Activated effector memory CD4-positive, alpha-beta T cell treated with anti-CD3 and anti-CD28 coated beads, Interleukin-2, amount 50 U/mL, for 16 hours (primary cell): ENCODE data around the gene HSPB7.
"Not testable (repeated sequence)": the region's sequence is repeated elsewhere in the genome, so short reads cannot be mapped to it uniquely, and the experiment has no call there.

ENCODE experiments used
- DNase-seq: peaks from one replicate; pipeline ENCODE4 v3.0.0-alpha.2; 2020

The HSPB7 gene

DNA sequence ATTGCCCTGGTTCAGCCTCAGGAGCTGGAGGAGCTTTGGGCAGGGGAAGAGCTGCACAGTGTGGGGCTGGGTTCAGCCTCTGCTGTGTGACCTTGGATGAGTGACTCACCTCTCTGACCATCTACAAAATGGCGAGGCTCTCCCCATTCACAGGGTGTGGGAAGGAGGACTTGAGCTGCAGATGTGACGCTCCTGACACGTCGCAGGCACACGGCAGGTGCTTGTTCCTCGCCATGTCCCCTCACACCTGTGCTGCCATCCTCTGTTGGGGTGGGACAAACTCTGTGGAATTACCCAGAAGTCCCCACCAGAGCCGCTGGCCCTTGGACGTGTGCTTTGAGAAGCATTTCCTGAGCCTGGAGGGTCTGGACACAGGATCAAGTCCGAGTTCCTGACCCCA, 3.0 kb upstream of the HSPB7 start:
- DNase-seq: not testable (repeated sequence)

DNA sequence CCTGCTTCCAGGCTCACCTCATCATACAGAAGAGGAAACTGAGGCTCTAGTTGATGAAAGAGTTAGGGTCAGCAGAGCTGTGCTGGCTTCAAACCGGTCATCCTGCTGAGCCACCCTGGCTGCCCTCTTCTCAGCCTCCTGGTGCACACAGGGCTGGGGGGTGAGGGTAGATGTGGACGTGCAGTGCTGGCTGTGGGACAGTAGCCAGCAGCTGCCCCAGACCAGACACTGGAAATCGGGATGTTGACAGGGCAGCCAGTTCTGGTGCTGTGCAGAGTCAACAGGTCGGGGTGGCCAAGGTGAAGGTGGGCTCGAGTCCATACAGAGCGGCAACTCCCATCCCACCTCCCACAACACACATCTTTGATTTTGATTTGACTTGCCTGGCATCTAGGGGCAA, 2.5 kb upstream of the HSPB7 start:
- DNase-seq: no peak

DNA sequence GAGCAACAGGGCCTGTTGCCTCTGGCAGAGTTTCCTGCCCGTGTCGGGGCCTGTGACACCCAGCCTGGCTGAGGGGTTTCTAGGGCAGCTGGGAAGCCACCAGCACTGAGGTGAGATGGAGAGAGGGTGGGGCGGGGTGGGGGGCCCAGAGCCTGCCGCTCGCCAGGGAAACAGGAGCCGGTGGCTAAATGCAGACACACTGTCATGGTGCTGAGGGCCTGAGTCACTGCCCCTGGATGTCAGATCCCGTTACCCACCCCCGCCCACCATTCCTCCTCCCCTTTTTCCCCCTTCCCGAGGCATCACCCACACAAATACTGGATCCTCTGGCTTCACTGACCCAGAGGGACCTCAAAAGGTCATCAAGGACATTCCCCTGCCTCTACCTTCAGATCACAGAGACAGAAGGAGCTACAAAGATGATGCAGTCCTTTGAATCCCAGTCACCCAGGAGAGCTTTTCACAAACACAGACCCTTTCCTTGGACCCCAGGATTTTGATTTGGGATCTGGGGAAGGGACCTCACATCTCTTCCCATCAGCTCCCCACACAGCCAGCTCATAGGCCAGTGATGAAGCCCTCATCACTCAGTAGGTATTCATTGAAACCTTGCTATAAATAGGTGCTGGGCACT, 1.9 kb upstream of the HSPB7 start:
- no peak for DNase-seq

DNA sequence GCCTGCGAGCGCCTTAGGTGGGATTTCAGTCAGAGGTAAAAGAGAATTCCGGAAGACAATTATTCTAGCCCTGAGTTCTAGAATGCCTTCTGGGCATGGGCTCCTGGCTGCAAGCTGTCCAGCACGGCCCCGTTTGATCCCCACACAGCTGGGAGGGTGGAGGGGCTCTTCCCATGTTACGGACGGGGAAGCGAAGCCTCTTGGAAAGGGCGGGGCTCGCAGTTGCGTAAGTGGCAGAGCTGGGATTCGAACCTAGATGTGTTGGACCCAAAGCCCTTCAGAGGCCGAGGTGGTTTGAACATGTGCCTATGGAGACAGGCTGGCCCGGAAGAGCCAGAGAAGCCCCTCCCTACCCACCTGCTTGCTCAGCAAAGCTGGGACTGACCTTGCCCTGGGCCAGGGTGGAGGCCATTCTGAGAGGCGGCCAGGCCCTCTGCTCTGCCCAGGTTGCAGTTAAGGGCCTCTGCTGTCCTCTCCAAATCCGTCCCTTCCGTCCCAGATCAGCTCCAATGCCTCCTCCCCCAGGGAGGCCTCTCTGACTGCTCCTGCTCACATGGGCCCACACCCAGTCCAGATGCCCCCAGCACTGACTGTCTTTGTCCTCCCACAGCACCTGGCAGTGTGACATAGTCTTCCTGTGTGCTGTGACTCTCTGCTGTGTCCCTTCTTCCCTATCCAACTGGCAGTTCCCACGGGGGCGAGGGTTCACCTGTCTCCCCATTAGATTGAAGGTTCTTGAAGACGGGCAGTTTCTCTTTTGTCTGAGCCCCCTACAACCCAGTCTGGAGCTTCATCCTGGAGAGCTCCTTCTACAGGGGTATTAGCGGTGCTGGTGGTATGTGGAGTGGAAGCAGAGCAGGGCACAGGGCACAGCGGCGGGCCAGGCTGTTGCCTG, 1.2 kb upstream of the HSPB7 start:
- DNase-seq: no peak

DNA sequence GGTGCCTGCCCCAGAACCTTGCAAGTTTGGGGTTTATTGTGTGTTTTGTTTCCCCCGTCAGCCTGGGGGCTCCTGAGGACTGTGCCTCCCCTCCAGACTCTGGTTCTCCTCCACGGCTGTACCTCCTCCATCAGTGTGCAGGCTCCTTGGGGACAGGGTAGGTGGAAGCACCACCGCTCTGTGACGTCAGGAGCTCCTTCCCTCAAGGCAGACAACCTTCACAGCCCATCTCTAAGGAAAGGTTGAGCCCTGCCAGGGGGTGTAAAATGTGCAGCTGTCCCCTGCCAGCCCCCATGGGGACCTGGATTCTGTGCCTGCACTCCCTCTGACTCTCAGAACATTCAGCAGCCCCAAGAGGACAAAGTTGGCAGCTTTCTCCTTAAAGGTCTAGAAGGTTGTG, 465 bp upstream of the HSPB7 start:
- no peak for DNase-seq

DNA sequence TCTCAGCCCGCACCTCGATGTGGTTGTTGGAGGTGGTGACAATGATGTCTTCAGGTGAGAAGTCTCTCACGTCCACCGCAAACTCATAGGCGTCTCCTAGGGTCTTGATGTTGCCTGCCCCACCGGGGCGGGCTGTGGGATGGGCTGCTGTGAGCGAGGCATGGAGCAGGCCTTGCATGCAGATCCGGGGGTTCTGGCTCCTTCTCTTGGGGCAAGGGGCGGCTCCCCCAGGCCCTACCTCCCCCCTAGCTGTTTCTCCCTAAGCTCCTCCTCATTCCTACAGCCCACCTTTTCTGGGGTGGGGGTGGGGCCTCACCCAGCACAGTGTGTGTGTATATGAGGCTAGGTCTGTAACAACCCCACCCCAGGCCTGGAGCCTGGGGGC, 775 bp downstream of the HSPB7 start:
- no peak for DNase-seq

DNA sequence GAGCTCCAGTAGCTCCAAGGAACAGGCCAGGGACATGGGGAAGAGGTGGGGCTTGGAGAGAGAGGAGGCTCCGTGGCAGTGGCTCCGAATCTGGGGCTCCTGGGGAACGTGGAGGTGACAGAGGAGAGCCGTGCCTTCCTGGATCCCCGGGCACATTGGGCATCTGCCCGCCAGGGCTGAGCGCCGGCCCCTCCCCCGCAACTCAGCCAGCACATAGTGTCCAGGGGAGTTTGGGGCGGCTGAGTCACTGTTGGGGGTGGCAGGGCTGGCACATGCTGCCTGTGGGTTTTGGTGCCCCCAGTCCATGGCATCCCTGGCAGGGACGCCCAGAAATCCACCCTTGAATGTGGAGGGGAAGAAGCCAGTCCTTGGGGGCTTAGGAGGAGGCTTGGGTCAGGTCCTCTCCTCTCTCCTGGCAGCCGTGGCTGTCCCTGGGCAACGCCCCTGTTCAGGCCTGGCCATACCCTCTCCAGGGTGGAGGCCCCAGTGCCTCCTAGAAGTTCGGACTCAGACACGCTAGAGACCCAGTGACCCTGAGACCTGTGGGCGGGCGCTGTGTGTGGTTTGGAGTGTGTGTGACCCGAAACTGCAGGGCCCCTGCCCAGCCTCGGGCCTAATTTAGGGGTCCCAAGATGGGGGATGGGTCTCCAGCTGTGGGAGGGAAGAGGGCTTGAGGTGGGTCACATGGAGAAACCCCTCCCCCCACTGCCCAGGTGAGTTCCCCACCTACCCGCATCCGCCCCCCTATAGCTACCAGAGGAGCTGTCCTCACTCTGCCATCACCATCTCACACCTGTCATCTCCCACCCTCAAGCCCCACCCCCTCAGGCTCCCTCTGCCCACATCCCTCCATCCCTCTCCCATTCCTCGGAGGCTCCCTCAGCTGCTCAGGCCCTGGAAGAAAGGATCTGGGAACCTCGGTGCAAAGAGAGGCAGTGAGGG, 1.6 kb downstream of the HSPB7 start:
- no peak for DNase-seq

DNA sequence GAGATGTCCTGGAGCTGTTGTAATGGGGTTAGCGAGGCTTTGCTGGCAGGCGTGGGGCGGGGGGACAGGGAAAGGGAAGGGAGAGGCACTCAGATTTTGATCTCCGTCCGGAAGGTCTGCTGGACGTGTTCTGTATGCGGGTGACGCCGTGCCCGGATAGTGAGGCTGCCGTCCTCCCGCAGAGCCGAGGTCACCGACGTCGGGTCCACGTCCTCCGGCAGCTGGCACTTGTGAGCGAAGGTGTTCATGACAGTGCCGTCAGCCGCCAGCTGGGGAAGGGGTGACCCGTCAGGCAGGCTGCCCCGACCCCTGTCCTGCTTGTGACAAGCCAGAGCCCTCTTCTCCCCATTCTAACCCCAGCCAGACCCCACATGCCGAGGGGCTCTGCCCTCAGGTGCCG, 2.4 kb downstream of the HSPB7 start:
- DNase-seq: no peak

DNA sequence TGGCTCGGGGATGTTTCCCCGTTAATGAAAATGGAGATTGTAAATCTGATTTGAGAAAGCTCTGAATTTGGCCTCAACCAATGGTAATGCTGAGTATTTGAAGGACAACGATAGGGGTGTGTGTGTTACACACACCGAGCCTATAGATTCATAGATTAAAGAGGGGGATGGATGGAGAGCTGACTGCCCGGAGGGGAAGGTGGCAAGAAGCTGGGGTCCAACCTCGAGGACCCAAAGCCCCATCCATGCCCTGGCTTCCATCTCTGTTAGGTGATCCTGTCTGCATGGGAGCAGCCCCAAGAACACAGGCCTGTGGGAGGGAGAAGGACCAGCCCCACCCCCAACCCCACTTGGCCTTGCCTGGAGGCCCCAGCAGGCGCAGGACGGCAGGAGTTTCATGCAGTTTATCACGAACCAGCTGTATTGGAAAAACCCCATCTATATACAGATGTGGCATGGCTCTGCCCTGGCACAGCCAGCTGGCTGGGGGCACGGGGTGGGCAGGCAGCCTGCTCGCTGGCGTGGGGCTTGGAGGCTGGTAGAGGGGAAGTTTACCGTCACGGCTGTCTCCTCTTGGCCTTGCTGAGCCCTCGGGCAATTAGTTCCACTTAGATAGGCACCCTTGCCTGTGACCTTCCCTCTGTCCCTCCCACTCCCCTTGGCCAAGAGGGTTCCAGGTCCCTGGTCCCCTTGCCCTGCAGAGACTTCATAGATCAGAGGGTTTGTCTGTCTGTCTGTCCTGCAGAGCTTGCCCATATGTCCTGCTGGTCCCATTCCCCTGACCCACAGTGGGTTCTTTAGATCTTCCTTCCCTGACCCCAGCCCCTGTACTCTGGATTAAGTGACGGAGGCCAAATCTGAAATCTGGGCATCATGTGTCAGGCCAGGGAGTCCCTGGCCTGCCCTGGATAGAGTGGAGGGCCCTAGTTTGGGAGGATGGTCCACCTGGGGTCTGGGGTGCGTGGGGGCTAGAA, 3.0 kb downstream of the HSPB7 start:
- no peak for DNase-seq

DNA sequence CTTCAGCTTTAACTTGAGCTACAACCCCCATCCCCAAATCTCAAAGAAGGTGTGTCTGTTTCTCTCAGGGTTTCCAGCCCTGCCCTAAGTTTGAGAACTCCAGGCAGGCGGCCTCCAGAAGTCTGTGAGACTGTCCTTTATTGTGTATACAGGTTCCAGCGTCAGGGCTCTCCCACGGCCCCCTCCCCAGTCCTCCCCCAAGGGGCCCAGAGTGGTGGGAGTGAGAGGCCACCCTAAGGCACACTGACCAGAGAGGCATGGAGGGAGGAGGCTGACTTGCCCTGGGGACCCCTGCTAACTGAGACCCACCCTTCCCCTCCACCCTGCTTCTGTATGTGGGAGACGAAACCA, 4.0 kb downstream of the HSPB7 start:
- DNase-seq: no peak

DNA sequence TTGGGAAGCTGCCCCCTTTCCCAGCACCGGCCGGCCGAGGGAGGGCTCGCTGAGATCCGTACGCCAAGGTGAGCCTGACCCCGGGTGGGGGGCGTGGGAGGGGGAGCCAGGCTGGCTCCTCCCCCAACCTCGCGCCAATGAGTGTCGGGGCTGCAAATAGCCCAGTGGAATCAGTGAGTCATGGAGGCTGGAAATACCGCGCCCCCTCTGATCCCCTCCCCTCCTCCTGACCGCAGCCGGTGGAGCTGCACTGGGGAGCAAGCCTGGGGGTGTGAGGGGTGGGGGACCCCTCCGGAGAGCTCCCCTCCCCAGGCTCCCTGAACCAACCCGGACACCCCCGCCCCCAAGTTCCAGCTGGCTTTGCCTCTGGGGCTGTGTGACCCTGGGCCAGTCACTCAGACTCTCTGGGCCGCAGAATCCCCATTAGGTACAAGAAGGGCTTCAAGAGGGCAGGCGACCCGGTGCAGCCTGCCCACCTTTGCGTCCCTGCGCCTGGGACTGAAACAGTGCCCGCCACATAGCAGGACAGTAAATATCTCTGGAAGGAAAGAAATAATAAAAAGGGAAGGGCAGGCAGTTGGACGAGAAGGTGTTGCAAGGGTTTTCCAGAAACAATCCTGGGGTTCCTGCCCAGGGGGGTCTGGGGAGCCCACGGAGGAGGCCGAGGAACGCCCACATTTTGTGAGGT, 4.5 kb downstream of the HSPB7 start:
- peak; percentile 83 for DNase-seq

DNA sequence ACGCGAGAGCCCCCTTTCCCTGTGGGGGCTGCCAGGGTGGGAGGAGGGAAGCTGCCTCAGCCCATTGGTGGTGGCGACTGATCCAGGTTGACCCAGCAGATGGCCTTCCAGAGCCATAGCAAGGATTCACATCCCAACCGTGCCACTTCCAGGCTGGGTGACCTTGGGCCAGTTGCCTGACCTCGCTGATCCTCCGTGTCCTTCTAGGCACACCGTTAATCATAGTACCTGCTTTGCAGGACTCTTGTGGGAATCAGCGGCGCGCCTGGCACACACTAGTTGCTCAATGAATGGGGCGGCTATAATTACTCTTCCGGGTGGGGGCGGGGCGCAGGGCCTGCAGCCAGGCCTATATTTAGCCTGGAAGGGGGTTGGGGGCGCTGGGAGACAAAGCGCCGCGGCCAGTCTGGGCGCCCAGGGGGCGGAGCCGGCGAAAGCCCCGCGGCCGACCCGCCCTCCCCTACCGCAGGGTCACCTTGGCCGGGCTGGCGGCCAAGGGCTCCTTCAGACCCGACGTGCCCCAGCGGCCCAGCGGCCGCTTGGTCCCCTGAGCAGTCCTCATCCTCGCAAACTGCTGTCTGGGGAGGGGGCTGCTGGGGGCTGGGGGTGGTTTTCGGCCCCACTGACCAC, 5.1 kb downstream of the HSPB7 start:
- DNase-seq: peak; percentile 71

DNA sequence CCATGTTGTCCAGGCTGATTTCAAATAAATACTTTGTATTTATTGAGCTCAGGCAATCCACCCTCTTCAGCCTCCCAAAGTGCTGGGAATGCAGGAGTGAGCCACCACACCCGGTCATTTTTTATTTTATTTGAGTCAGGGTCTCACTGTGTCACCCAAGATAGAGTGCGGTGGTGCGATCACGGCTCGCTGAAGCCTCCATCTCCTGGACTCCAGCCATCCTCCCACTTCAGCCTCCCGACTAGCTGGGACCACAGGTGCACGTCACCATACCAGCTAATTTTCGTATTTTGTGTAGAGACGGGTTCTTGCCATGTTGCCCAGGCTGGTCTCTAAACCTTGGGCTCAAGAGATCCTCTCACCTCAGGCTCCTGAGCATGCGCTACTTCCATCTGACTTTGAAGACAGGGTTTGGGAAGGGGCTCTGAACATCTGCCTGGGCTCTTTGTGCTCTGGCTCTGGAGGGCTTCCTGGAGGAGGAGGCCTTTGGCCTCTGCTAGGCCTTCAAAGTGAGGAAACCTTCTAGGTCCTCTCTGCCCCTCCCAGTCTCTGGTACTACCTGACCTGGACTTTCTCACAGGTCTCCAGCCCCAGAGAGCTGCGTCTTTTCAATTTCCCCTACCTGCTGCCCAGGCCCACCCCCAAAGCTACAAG, 5.8 kb downstream of the HSPB7 start:
- DNase-seq: no peak

DNA sequence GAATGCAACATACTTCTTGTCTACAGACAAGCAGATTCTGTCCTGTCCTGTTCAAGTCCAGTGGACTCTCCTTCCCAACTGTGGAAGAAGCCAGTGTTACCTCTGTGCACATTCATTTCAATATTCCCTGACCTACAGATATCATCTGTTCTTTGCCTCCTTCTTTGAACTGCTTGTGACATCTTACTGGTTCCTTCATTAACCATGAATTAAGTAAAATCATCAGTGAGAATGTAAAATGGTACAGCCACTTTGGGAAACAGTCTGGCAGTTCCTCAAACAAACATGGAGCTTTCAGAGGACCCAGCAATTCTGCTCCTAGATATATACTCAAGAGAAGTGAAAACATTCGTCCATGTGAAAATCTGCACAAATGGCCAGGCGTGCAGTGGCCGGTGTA, 7.0 kb downstream of the HSPB7 start:
- no peak for DNase-seq

DNA sequence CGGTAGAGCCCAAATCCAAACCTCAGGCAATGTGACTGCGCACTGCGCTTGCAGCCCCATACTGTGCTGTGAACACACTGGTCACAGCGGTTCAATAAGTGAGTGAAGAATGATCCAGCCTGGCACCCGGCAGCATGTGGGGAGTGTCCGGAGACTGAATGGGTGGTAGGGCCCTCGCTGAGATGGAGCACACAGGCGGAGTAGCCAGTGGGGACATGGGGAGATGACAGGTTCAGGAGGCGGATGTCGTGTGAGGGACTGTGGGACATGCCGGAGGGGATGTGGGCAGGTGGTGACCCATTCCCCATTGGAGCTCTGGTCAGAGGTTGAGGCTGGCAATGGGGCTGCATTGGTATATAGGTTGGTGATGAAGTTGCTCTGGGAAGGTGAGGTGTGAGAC, 8.2 kb downstream of the HSPB7 start:
- DNase-seq: no peak

DNA sequence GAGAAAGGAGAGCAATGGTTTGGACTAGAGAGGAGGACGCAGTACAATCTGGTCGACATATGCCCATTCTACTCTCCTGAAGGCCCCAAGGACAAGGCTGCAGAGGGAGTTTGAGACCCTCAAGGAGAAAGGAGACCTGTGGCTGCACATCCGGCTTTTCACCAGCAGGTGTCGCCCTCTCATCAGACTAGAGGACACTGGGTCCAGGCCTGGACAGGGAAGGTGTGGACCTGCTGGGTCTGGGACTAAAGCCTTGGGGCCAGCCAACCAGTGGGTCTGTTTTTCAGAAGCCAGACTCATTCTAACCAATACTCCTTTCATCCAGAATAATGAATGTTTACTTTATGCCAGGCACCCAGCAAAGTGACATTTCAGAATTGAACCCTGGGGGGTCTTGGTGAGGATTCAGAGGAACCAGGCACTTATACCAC, 8.8 kb downstream of the HSPB7 start:
- DNase-seq: peak; percentile 91

DNA sequence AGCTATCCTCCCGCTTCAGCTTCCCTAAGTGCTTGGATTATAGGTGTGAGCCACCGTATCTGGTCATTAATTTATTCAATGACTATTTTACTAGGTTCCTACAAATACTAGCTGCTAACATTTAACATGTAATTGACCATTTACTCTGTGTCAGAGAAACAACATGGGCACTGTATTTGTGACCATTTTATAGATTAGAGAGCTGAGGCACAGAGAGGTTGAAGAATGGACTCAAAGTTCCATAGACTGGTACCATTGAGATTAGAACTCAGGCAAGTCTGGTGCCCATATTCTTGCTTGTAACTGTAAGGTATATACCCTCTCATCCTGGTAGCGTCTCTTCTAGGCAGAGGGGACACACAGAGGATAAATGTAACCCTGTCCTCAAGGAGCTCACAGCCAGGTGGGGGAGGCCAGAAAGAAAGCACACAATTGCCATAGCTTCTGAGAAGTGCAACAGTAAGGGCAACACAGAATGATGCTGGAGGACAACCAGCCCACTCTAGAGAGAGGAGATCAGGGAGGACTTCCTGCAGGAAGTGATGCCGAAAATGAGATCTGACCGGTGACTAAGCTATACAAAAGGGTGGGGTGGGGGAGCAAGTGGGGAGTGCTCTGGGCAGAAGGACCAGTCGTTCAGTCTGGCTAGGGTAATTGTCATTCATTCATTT, 10.0 kb downstream of the HSPB7 start:
- DNase-seq: no peak

DNA sequence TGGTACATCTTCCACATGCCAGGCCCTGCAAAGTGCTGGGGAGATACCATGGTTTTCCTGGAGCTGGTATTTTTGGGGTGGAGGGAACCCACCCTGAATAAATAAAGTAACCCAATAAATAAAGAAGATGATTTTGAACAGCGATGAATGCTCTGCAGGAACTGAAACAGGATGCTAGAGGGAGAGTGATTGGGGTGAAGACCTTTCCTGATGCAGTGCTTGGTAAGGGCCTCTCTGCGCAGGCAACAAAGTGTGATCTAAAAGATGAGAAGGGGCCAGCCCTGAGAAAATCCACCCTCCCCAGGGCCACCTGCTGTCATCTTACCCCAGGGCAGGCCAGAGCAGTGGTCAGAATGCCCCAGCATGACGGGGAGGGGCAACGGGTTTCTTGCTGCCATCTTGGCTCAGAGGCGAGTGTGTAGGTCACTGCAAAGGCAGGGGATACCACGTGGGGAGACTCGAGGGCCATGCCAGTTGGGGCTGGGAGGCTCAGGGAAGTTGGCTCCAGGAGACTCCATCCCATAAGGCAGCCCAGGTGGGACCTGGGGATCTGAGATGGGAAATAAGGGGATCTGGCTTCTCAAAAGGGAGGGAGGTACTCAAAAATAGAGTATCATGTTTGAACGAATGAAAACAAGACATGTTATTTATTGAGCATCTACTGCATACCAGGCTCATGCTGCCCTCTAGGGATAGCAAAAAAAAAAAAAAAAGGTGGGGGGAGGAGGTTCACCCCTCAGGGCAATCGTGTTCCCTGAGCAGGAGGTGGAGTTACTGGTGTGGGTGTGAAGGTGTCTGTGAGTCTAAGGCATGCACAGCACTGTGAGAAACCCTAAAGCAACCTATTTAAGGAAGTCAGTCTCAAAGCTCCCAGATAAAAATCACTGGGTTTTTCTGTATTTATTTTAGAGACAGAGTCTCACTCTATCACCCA, 11.0 kb downstream of the HSPB7 start:
- no peak for DNase-seq

DNA sequence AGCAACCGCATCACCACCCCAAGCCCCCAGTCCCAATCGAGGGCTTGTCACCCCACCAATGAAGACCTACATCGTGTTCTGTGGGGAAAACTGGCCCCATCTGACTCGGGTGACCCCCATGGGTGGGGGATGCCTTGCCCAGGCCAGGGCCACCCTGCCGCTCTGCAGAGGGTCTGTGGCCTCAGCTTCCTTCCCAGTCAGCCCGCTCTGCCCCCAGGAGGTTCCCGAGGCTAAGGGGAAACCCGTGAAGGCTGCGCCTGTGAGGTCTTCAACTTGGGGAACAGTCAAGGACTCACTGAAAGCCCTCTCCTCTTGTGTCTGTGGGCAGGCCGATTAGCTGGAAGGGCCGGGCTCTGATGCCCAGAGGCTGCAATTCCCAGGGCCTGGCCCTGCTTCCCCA, 11.8 kb downstream of the HSPB7 start:
- no peak for DNase-seq
